D721Med (cell line): ENCODE measurements around the gene ZNF891.

Source experiments
- DNase-seq: peaks from one replicate; pipeline ENCODE4 v3.0.0; 2011; ENCODE audit warnings: low spot score; ENCODE audit not compliant: insufficient read length
- FAIRE-seq: peaks from 2 replicates; lab custom pipeline; 2011; peaks lifted over from hg19 to GRCh38; lab: Jason Lieb, UNC
- CTCF ChIP-seq: IDR thresholded peaks from 2 replicates; pipeline ENCODE4 v1.5.1; 2012; ENCODE audit warnings: mild to moderate bottlenecking, control low read depth; ENCODE audit not compliant: insufficient read depth; ENCODE audit errors: missing control alignments

The ZNF891 gene

GRCh38 chr12:133105620-133106019 is 24.5 kb downstream of the ZNF891 start:
- FAIRE-seq (no peak), DNase-seq (no peak)
- no peak for TF ChIP-seq CTCF

- no peak for TF ChIP-seq CTCF
- no peak for FAIRE-seq
- DNase-seq: no peak
Measured at GRCh38 chr12:133083345-133083744, 46.7 kb downstream of the ZNF891 start.

GRCh38 chr12:133081159-133081780 is 48.8 kb downstream of the ZNF891 start:
- FAIRE-seq (no peak), DNase-seq (no peak)
- TF ChIP-seq CTCF: no peak

GRCh38 chr12:133080368-133081158 is 49.5 kb downstream of the ZNF891 start, which contains the start of gene ZNF140:
ZNF140 (plus strand) TSS chr12:133080923; CDS start chr12:133081321, 398 bp downstream.
- peak; percentile 30 for DNase-seq
- FAIRE-seq: no peak

GRCh38 chr12:133080026-133080367 is 50.1 kb downstream of the ZNF891 start:
- no peak for DNase-seq
- TF ChIP-seq CTCF: no peak
- peak; percentile 46 for FAIRE-seq

More at GRCh38 chr12:133080368-133081158, 49.5 kb downstream of the ZNF891 start, which contains the start of gene ZNF140:
- TF ChIP-seq CTCF: peak; percentile 7

- DNase-seq: no peak
- no peak for TF ChIP-seq CTCF
- FAIRE-seq: no peak
Measured at GRCh38 chr12:133073836-133074235, 56.2 kb downstream of the ZNF891 start.

- TF ChIP-seq CTCF: no peak
- DNase-seq (no peak), FAIRE-seq (no peak)
Measured at GRCh38 chr12:133063556-133063955, 66.5 kb downstream of the ZNF891 start.
